SK-N-SH (cell line): ENCODE measurements around the gene ZNF689. TPM values are rescaled to one million over a fixed set of nuclear protein-coding genes. Genes with fewer than 3 reads are reported as not detected.

Source experiments
- CTCF ChIA-PET: fragments of 300-600, 350-600 bp; formaldehyde crosslinking; extraction: SDS; loops from one replicate; lab custom pipeline; 2021; lab: Yijun Ruan, JAX
- POLR2A ChIA-PET: fragments of 350-600 bp; sonication (Branson Sonifier 250); formaldehyde crosslinking; extraction: SDS; loops from one replicate; lab custom pipeline; 2020; ENCODE audit warnings: antibody characterized with exemption, inconsistent platforms; lab: Yijun Ruan, JAX
- DNase-seq: peaks from one replicate; pipeline ENCODE4 v3.0.0; 2012
- H2AFZ ChIP-seq: fragments of 200-600 bp; sonication (generic); 2 replicates; pipeline ENCODE4 v1.8.1; 2016; ENCODE audit warnings: antibody characterized with exemption, mild to moderate bottlenecking, low read depth
- H3F3A ChIP-seq: fragments of 200-600 bp; sonication (generic); replicated peaks from 2 replicates; pipeline ENCODE3; 2016; ENCODE audit warnings: antibody characterized with exemption, mild to moderate bottlenecking; ENCODE audit not compliant: insufficient read depth
- H3K27ac ChIP-seq, 2 experiments: fragments of 200-500 bp in 1 of 2; fragments of 200-600 bp in 1 of 2; sonication (Bioruptor generic) in 1 of 2; sonication (generic), shearing (Covaris generic) in 1 of 2; 2 replicates each; pipeline versions ENCODE4 v1.5.1 to v1.6.1; 2014 to 2016; ENCODE audit warnings: low read depth in 2 of 2, inconsistent platforms in 1 of 2, low read length in 1 of 2, mild to moderate bottlenecking in 1 of 2, mixed read lengths in 1 of 2
- H3K27me3 ChIP-seq: fragments of 200-600 bp; sonication (generic), shearing (Covaris generic); 2 replicates; pipeline ENCODE4 v1.6.1; 2016; ENCODE audit warnings: mixed run types; ENCODE audit not compliant: insufficient read depth
- H3K36me3 ChIP-seq, 2 experiments: fragments of 200-500 bp in 1 of 2; fragments of 200-600 bp in 1 of 2; sonication (Bioruptor generic) in 1 of 2; sonication (generic) in 1 of 2; replicated peaks in 1 of 2; 2 replicates each; pipeline versions ENCODE3 to v1.5.1; 2014 to 2016; ENCODE audit warnings: low read length in 1 of 2, mild to moderate bottlenecking in 1 of 2; ENCODE audit not compliant: insufficient read depth in 2 of 2, control insufficient read depth in 1 of 2
- H3K4me1 ChIP-seq, 2 experiments: fragments of 200-500 bp in 1 of 2; fragments of 200-600 bp in 1 of 2; sonication (Bioruptor generic) in 1 of 2; sonication (generic), shearing (Covaris generic) in 1 of 2; 2 replicates each; pipeline versions ENCODE4 v1.5.1 to v1.6.1; 2014 to 2016; ENCODE audit warnings: low read depth in 1 of 2, low read length in 1 of 2, mixed run types in 1 of 2; ENCODE audit not compliant: insufficient read depth in 2 of 2, control insufficient read depth in 1 of 2
- H3K4me2 ChIP-seq: fragments of 200-600 bp; sonication (generic), shearing (Covaris generic); 2 replicates; pipeline ENCODE4 v1.6.1; 2017; ENCODE audit warnings: mixed run types
- H3K4me3 ChIP-seq, 2 experiments: fragments of 200-500 bp in 1 of 2; fragments of 200-600 bp in 1 of 2; sonication (Bioruptor generic) in 1 of 2; sonication (generic), shearing (Covaris generic) in 1 of 2; 2 replicates each; pipeline versions ENCODE4 v1.5.1 to v1.8.1; 2014 to 2016; ENCODE audit warnings: low read depth in 2 of 2, inconsistent platforms in 1 of 2, low read length in 1 of 2, mild to moderate bottlenecking in 1 of 2, mixed read lengths in 1 of 2, moderate library complexity in 1 of 2
- H3K79me2 ChIP-seq: fragments of 200-600 bp; sonication (generic); 2 replicates; pipeline ENCODE4 v1.8.1; 2017; ENCODE audit warnings: mild to moderate bottlenecking; ENCODE audit not compliant: insufficient read depth
- H3K9ac ChIP-seq: fragments of 200-600 bp; sonication (generic); 2 replicates; pipeline ENCODE4 v1.6.1; 2017; ENCODE audit warnings: mixed run types
- H3K9me2 ChIP-seq: fragments of 200-600 bp; sonication (generic); 2 replicates; pipeline ENCODE4 v1.6.1; 2017; ENCODE audit warnings: mixed run types
- H3K9me3 ChIP-seq: fragments of 200-600 bp; sonication (generic); 2 replicates; pipeline ENCODE4 v1.6.1; 2017; ENCODE audit warnings: mixed run types, mild to moderate bottlenecking, moderate library complexity
- H4K20me1 ChIP-seq: fragments of 200-600 bp; sonication (generic); 2 replicates; pipeline ENCODE4 v1.6.1; 2017; ENCODE audit warnings: mild to moderate bottlenecking, mixed run types; ENCODE audit not compliant: insufficient read depth
- CHD2 ChIP-seq: fragments of 150-350 bp; IDR thresholded peaks from 2 replicates; pipeline ENCODE4 v1.6.1; 2018; ENCODE audit warnings: low read length; ENCODE audit not compliant: partially characterized antibody
- ELF1 ChIP-seq: IDR thresholded peaks from 2 replicates; pipeline ENCODE4 v1.4.0; 2012
- EZH2phosphoT487 ChIP-seq: fragments of 200-600 bp; sonication (generic); IDR thresholded peaks from 2 replicates; pipeline ENCODE4 v1.6.1; 2017; ENCODE audit warnings: low read depth, mixed run types, mild to moderate bottlenecking, antibody characterized with exemption, moderate library complexity, borderline replicate concordance
- FOXJ3 ChIP-seq: sonication (generic); formaldehyde crosslinking; IDR thresholded peaks from 2 replicates; pipeline ENCODE4 v1.5.1; 2020; ENCODE audit warnings: mild to moderate bottlenecking, missing genetic modification reagents
- GABPA ChIP-seq: IDR thresholded peaks from 2 replicates; pipeline ENCODE4 v1.4.0; 2012; ENCODE audit warnings: low read depth, mild to moderate bottlenecking
- IRF3 ChIP-seq: fragments of 150-350 bp; IDR thresholded peaks from 2 replicates; pipeline ENCODE4 v1.6.1; 2016; ENCODE audit warnings: mild to moderate bottlenecking, low read depth, low read length
- JUND ChIP-seq: IDR thresholded peaks from 2 replicates; pipeline ENCODE4 v1.4.0; 2012
- MAX ChIP-seq: IDR thresholded peaks from 2 replicates; pipeline ENCODE4 v1.4.0; 2012; ENCODE audit warnings: low read depth
- POLR2AphosphoS5 ChIP-seq: IDR thresholded peaks from 2 replicates; pipeline ENCODE4 v1.6.1; 2012; ENCODE audit warnings: low read depth, low read length
- RAD21 ChIP-seq: IDR thresholded peaks from 2 replicates; pipeline ENCODE4 v1.6.1; 2012; ENCODE audit warnings: mild to moderate bottlenecking, low read length
- RCOR1 ChIP-seq: fragments of 150-350 bp; IDR thresholded peaks from 2 replicates; pipeline ENCODE4 v1.6.1; 2017; ENCODE audit warnings: antibody characterized with exemption, low read length
- SIN3A ChIP-seq: IDR thresholded peaks from 2 replicates; pipeline ENCODE4 v1.6.1; 2012; ENCODE audit warnings: low read depth, mild to moderate bottlenecking, low read length, moderate library complexity, borderline replicate concordance
- TAF1 ChIP-seq: IDR thresholded peaks from 2 replicates; pipeline ENCODE4 v1.6.1; 2012; ENCODE audit warnings: low read depth, mild to moderate bottlenecking, low read length, moderate library complexity, borderline replicate concordance
- TCF12 ChIP-seq: IDR thresholded peaks from 2 replicates; pipeline ENCODE4 v1.4.0; 2012
- USF1 ChIP-seq: IDR thresholded peaks from 2 replicates; pipeline ENCODE4 v1.4.0; 2012; ENCODE audit warnings: low read depth, borderline replicate concordance
- USF2 ChIP-seq: fragments of 150-350 bp; IDR thresholded peaks from 2 replicates; pipeline ENCODE4 v1.6.1; 2017; ENCODE audit warnings: antibody characterized with exemption, low read length, low read depth, borderline replicate concordance
- ZBTB33 ChIP-seq: IDR thresholded peaks from 2 replicates; pipeline ENCODE4 v1.4.0; 2012; ENCODE audit warnings: low read depth, borderline replicate concordance
- WGBS: methylation state at CpG from one replicate; pipeline ENCODE4 v1.1.6; 2017; ENCODE audit warnings: low lambda C conversion rate; 5-methylcytosine and 5-hydroxymethylcytosine counted together
- polyA plus RNA-seq, 3 experiments: library from polyadenylated mRNA; depleted of rRNA; stranded (reverse); fragments of >200 nt; gene quantifications; 2 replicates each; pipeline ENCODE4 v1.2.3, GENCODE V29; 2012

ZNF689 gene
- polyA plus RNA-seq, 1 of the 3 experiments (the other 2 are of a cell fraction) = 2.9 TPM

GRCh38 chr16:30602616-30603277 lies 7.4 kb downstream of the ZNF689 start:
- Histone ChIP-seq H3K27ac (no peak overlapping the region), H3K9ac (no peak overlapping the region)

More at GRCh38 chr16:30602616-30603277, 7.4 kb downstream of the ZNF689 start:
- Histone ChIP-seq H3K27me3 (no peaks in the 10 kb centered on the region), H3K9me2 (no peaks in the 10 kb centered on the region), H3F3A (peaks cover 4% of the 10 kb centered on the region), H3K9me3 (no peaks in the 10 kb centered on the region), H3K4me2 (no peak overlapping the region), H2AFZ (no peak overlapping the region), H3K4me1 (no peaks in the 10 kb centered on the region), H4K20me1 (no peaks in the 10 kb centered on the region), H3K79me2 (peaks cover 5% of the 10 kb centered on the region; the same call in 1 of the 2 replicates), H3K36me3 (peaks cover 22 to 25% of the 10 kb centered on the region in 2 experiments), H3K4me3 (no peak overlapping the region)
- WGBS = 81% methylated on average over 2 of the region's 4 CpGs
- no peak for TF ChIP-seq IRF3
- no peak for TF ChIP-seq POLR2AphosphoS5
- no peak for TF ChIP-seq ELF1
- TF ChIP-seq CHD2 = no peak
- TF ChIP-seq GABPA = no peak
- TF ChIP-seq USF2 = no peak
- no peak for TF ChIP-seq MAX
- TF ChIP-seq RAD21 = no peak
- no peak for TF ChIP-seq USF1
- TF ChIP-seq TCF12 = no peak
- no peak for TF ChIP-seq EZH2phosphoT487
- no peak for TF ChIP-seq JUND
- TF ChIP-seq RCOR1 = no peak
- TF ChIP-seq SIN3A = no peak
- TF ChIP-seq FOXJ3 (CRISPR knock-in tag) = no peak
- no peak for TF ChIP-seq ZBTB33
- no peak for TF ChIP-seq TAF1
- POLR2A ChIA-PET = interaction anchor here (1.4 kb wide), 1 partner anchor 8 kb away, joined by 4 read pairs; the partner anchor contains the start of gene ZNF689
- CTCF ChIA-PET = interaction anchor here (0.7 to 1.1 kb wide), 3 partner anchors 26 to 153 kb away, joined by 3 read pairs; no protein-coding TSS in a partner anchor
- DNase-seq = no peak
